Measurements from ENCODE around the gene MED29.

The MED29 gene, protein sequence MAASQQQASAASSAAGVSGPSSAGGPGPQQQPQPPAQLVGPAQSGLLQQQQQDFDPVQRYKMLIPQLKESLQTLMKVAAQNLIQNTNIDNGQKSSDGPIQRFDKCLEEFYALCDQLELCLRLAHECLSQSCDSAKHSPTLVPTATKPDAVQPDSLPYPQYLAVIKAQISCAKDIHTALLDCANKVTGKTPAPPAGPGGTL

DNA sequence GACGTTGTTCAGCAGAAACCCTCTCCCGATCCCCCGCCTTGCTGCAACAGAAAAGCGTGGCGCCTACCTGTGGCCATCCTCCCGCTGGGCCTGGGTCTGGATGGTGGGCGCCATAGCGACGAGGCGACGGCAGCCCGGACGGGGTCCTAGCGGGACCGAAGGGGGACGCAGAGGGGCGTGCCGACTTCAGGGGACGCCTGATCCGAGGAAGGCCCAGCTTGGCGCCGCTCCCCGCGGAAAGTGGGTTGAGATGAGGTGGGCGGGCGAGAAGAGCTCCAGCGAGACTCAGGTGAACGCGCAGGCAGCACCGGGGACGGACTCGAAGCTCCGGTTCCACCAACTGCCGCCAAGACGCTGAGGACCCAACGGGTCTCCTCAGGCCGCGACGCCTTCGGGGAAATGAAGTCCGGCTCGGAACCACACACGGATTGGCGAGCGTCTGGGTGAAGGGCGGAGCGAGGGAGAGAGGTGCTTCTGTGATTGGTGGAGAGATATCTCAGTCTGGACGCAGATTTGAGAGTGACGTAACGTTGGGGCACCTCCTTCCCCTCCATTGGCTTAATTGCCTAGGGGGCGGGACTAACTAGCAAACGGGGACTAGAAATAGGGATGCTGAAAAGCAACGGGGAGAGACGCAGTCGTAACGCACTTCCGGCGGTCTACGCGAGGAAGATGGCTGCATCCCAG lies at the start of gene MED29, which contains the start of gene PAF1:
Gene MED29, plus strand, starts transcription at position 628 of the 687 bp plus-strand sequence. Its CDS starts 45 bp downstream, at position 673.
Gene PAF1, minus strand, starts transcription at position 356 of the 687 bp plus-strand sequence. Its CDS starts 242 bp downstream, at position 114.
- peak; percentile 98 for DNase-seq

- DNase-seq: peak; percentile 99
Observed at GRCh38 chr19:39341719-39342604, 49.2 kb upstream of the MED29 start, which contains the start of gene SAMD4B. Gene SAMD4B (plus strand): TSS chr19:39342421. CDS start chr19:39356894, 14,473 bp downstream.

DNA sequence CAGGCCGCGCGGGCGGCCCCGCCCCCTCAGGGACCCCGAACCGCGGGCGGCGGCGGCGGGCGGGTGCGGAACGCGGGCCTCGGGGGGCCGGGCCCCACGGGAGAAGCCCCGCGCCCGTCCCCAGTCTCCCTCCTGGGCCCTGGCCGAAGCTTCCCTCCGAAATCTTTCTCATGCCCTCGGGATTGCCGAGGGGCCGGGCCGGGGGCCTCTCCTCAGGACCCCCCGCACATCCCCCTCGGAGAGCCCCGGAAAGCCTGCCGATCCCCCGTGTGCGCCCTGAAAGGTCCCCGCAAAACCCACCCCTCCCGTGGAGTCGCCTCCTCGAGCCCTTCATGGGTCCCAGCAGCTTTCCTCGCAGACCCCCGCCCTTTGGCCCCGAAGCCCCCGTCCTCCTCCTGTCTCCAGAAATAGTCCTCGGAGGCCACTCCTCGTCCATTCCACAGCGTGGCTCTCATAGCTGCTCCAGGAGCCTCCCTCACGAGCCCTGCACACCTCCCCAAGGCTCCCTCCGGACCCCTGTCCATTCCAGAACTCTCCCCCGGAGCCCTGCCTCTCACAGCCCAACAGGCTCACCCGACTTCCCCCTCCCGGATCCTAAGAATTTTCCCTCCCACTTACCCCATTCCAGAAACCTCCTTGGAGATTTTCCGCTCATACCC lies 48.4 kb upstream of the MED29 start:
- no peak for DNase-seq

- no peak for DNase-seq
Observed at GRCh38 chr19:39345956-39346355, 45.2 kb upstream of the MED29 start.

GRCh38 chr19:39347332-39348164 lies 43.6 kb upstream of the MED29 start:
- no peak for DNase-seq

DNA sequence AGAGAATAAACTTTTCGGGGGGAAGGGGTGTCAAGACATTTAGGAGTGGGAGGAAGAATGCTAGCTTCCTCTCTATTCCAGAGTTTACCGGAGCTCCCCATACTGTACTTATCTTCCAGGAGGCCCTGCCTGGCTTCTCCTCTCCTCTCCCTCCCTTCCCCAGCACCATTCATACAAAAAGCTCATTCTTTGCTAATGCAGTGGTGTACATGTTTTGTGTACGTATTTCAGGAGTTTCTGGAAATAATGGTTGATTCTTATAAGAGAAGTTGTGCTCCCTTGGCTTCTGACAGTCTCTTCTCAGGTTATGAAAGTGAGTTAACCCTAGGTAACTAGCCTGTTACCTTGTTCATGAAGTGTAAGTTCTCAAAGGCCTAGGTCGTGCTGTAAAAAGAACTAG lies 41.9 kb upstream of the MED29 start:
- no peak for DNase-seq

GRCh38 chr19:39350156-39350555 lies 41.0 kb upstream of the MED29 start:
- DNase-seq: no peak

GRCh38 chr19:39351537-39352064 lies 39.6 kb upstream of the MED29 start:
- no peak for DNase-seq

DNA sequence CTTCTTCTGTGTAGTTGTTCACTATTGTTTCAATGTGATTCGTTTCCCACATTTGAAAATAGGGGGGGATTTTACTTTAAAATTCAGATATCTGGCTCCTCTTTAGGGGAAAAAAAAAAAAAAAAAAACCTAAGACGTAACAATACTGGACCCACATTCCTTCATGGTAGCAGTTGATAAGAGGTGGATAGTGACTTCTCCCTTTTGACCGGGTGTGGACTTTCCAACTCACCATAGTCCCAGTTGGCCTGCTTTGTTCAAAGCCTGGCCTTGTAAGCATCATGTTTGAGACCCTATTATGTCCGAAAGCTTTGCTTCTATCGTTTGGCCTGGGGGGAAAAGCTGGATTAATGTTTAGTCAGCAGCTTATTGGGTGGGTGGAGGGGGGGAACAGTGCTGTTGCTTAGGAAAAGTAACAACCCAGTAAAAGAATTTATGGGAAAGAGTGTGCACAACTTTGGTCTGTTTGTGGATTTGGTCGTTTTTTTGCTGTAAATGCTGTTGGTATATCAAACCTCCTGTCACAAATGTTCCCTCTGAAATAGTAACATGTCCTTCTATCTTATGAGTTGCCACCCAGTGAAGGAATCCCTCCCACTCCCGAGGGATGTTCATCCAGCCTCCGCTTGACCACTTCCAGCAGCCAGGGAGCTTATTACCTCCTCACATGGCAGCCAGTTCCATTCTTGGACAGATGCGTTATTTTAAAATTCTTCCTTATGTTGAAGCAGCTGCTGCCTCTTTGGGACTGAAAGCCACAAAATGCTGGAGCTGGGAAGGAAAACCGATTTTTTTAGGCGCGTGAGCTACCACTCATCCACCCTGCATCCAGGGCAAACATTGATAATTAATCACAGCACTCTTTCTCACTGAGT lies 38.6 kb upstream of the MED29 start:
- no peak for DNase-seq

- no peak for DNase-seq
Observed at GRCh38 chr19:39355253-39355652, 35.9 kb upstream of the MED29 start.

- DNase-seq: no peak
Observed at GRCh38 chr19:39356073-39356472, 35.1 kb upstream of the MED29 start.

DNA sequence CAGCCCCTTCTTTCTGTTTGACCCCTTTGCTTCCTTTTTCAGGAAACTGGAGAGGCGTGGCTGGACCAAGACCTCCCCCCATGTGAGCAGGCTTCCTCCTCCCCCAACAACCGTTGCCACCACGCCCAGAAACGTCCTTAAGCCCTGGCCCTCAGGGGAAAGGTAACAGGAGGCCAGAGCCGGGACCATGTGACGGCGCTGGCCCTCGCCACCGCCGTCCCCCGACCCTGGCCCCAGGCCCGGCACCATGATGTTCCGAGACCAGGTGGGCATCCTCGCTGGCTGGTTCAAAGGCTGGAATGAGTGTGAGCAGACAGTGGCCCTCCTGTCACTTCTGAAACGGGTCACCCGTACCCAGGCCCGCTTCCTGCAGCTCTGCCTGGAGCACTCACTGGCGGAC lies 34.5 kb upstream of the MED29 start:
- no peak for DNase-seq

- DNase-seq: no peak
Observed at GRCh38 chr19:39359026-39359425, 32.2 kb upstream of the MED29 start.

DNA sequence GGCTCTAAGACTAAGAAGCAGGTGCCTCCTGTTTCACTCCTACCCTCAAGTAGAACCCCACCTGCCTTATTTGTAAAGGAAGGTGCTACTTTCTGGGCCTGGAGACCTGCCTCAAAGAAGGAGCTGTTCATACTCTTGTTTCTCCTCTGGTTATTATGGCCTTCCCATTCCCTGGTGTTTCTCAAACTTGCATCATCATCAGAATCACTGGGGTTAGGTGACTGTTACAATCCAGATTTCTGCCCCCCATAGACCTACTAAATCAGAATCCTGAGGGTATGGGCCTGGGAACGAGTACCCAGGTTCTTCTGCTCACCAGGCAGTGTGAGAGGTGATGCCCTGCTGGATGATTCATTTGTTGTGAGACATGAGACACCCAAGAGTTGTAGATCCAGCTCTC lies 30.6 kb upstream of the MED29 start:
- DNase-seq: no peak

- peak; percentile 29 for DNase-seq
Observed at GRCh38 chr19:39362682-39363657, 28.2 kb upstream of the MED29 start.

- DNase-seq: no peak
Observed at GRCh38 chr19:39363901-39364457, 27.2 kb upstream of the MED29 start.

- no peak for DNase-seq
Observed at GRCh38 chr19:39365531-39365930, 25.6 kb upstream of the MED29 start.

DNA sequence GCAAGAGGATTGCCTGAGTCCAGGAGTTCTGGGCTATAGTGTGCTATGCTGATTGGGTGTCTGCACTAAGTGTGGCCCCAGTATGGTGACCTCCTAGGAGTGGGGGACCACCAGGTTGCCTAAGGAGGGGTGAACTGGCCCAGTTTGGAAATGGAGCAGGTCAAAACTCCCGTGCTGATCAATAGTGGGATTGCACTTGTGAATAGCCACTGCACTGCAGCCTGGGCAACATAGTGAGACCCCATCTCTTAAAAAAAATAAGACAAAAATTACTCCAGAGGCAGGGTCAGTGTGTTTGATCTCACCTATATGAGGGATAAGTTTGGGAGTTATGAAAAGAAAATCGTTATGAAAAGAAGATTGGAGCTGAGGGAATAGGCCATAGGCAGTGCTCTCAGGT lies 22.0 kb upstream of the MED29 start:
- DNase-seq: no peak

GRCh38 chr19:39370735-39371134 lies 20.4 kb upstream of the MED29 start:
- DNase-seq: no peak

All from T1000 (cell line).